Measurements from ENCODE around the gene IMPDH1.

DNA sequence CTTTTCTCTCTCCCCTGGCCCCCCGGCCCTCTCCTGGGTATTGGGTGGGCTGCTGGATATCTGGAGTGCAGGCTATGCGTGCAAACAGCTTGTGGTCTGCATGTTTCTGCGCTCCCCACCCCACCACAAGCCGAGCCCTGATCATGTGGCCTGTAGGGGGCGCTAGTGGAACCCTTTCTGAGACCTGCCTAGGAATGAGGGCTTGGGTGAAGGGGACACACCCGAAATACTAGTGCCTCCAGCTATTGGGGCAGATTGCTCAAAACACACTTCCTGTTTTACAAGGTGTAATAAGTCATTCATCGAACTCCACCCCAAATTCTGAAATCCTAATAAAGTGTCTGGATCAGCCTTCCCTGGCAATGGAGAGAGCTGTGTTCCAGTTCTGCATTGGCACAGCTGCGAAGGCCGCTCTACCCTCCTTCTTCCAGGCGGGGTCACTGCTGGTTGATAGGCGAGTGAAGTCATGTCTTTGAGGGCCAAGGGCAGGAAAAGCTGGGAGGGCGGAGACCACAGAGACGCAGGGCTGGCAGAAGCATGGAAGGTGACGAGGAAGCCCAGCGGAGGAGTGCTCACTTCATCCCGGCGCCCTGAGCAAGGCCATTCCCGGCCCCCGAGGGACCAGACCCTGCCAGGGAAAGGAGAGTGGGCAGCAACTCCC is 28.5 kb downstream of the IMPDH1 start:
- TF ChIP-seq GATA2 (IDR thresholded peaks at IDR 0.05; ENCODE audit: low read depth, low read length) (no peak), GATA3 (IDR thresholded peaks at IDR 0.05; ENCODE audit: low read depth, low read length) (no peak)

Measured in SH-SY5Y (cell line).